A549 (cell line): ENCODE measurements around the gene RMND5B. TPM values are rescaled to one million over a fixed set of nuclear protein-coding genes. Genes with fewer than 3 reads are reported as not detected.
"Not testable (repeated sequence)": the region's sequence is repeated elsewhere in the genome, so short reads cannot be mapped to it uniquely, and the experiment has no call there.

ENCODE experiments used
- ATAC-seq, 2 experiments: fragments of 200-7000 bp in 1 of 2; fragments of >200 bp in 1 of 2; cut with Nextera tagmentation in 1 of 2; cut with Tn5 transposase in 1 of 2; 3 replicates each; pipeline versions ENCODE4 v1.8.0 to v1.9.1; 2018 to 2020; ENCODE audit warnings: mild to moderate bottlenecking in 1 of 2, moderate library complexity in 1 of 2
- CTCF ChIA-PET: fragments of 300-600 bp; sonication (Branson Sonifier 250); formaldehyde crosslinking; extraction: SDS; loops from one replicate; lab custom pipeline; 2021; ENCODE audit warnings: antibody characterized with exemption, inconsistent platforms; lab: Yijun Ruan, JAX
- POLR2A ChIA-PET: fragments of 350-600 bp; formaldehyde crosslinking; extraction: SDS; loops from one replicate; lab custom pipeline; 2021; ENCODE audit warnings: antibody characterized with exemption, inconsistent platforms; lab: Yijun Ruan, JAX
- DNase-seq, 2 experiments: peaks; one replicate each; pipeline versions ENCODE4 v3.0.0 to v3.0.0-alpha.2; 2011 to 2016; ENCODE audit warnings: low read depth in 1 of 2, low spot score in 1 of 2
- FAIRE-seq: peaks from 2 replicates; lab custom pipeline; 2011; peaks lifted over from hg19 to GRCh38; lab: Jason Lieb, UNC
- H3K27ac ChIP-seq, 2 experiments: fragments of >200 bp; sonication (Bioruptor Twin); formaldehyde crosslinking; 3 replicates each; pipeline ENCODE4 v1.5.1; 2016 to 2017
- H3K4me1 ChIP-seq: fragments of >200 bp; sonication (Bioruptor Twin); formaldehyde crosslinking; 3 replicates; pipeline ENCODE4 v1.6.1; 2016
- H3K4me2 ChIP-seq: fragments of >200 bp; sonication (Bioruptor Twin); formaldehyde crosslinking; 3 replicates; pipeline ENCODE4 v1.6.1; 2016
- H3K4me3 ChIP-seq: fragments of >200 bp; sonication (Bioruptor Twin); formaldehyde crosslinking; 3 replicates; pipeline ENCODE4 v1.5.1; 2016
- H3K9me3 ChIP-seq: fragments of >200 bp; sonication (Bioruptor Twin); formaldehyde crosslinking; 3 replicates; pipeline ENCODE4 v1.6.1; 2016
- CBX2 ChIP-seq: fragments of 200-600 bp; sonication (generic); IDR thresholded peaks from 2 replicates; pipeline ENCODE4 v1.6.1; 2016; ENCODE audit warnings: low read depth, mild to moderate bottlenecking, borderline replicate concordance
- CHD4 ChIP-seq: fragments of 200-600 bp; sonication (generic); IDR thresholded peaks from 2 replicates; pipeline ENCODE4 v1.6.1; 2016; ENCODE audit warnings: antibody characterized with exemption, mild to moderate bottlenecking, borderline replicate concordance
- E2F6 ChIP-seq: IDR thresholded peaks from 2 replicates; pipeline ENCODE4 v1.6.1; 2012; ENCODE audit warnings: low read depth, borderline replicate concordance
- EP300 ChIP-seq, 2 experiments: fragments of >200 bp; sonication (Bioruptor Twin); formaldehyde crosslinking; IDR thresholded peaks; 2 replicates in 1 of 2; 3 replicates in 1 of 2; pipeline ENCODE4 v1.6.1; 2016 to 2017
- ESRRA ChIP-seq: fragments of 150-350 bp; IDR thresholded peaks from 2 replicates; pipeline ENCODE4 v1.6.1; 2014; ENCODE audit warnings: mild to moderate bottlenecking, low read length, borderline replicate concordance
- GATA3 ChIP-seq: IDR thresholded peaks from 2 replicates; pipeline ENCODE4 v1.6.1; 2012; ENCODE audit warnings: borderline replicate concordance
- HES2 ChIP-seq: fragments of >200 bp; sonication (Bioruptor Twin); formaldehyde crosslinking; IDR thresholded peaks from 2 replicates; pipeline ENCODE4 v1.6.1; 2016
- HEYL ChIP-seq: fragments of 250-450 bp; sonication (Bioruptor Pico); IDR thresholded peaks from 2 replicates; pipeline ENCODE4 v1.8.0; 2021; ENCODE audit warnings: mild to moderate bottlenecking, moderate library complexity
- HOXB13 ChIP-seq: fragments of 250-450 bp; sonication (Bioruptor Pico); IDR thresholded peaks from 2 replicates; pipeline ENCODE4 v1.5.0; 2020; ENCODE audit warnings: low read depth, mild to moderate bottlenecking, moderate library complexity
- HOXB5 ChIP-seq: fragments of 250-450 bp; sonication (Bioruptor Pico); IDR thresholded peaks from 2 replicates; pipeline ENCODE4 v1.5.0; 2020; ENCODE audit warnings: mild to moderate bottlenecking, moderate library complexity
- JUN ChIP-seq, 2 experiments: fragments of >200 bp; sonication (Bioruptor Twin); formaldehyde crosslinking; IDR thresholded peaks; 2 replicates in 1 of 2; 3 replicates in 1 of 2; pipeline ENCODE4 v1.6.1; 2016 to 2017
- JUNB ChIP-seq: fragments of >200 bp; sonication (Bioruptor Twin); formaldehyde crosslinking; IDR thresholded peaks from 2 replicates; pipeline ENCODE4 v1.6.1; 2016
- KDM1A ChIP-seq: fragments of 200-600 bp; sonication (generic); IDR thresholded peaks from 2 replicates; pipeline ENCODE4 v1.6.1; 2016; ENCODE audit warnings: low read depth, mild to moderate bottlenecking
- MYC ChIP-seq: IDR thresholded peaks from 2 replicates; pipeline ENCODE4 v1.6.1; 2012; ENCODE audit warnings: mild to moderate bottlenecking, inconsistent platforms, low read length, improper control_type of control experiment, borderline replicate concordance
- NFE2L2 ChIP-seq: fragments of 150-350 bp; conservative IDR thresholded peaks from 2 replicates; pipeline ENCODE4 v1.6.1; 2014; ENCODE audit warnings: low read length
- PHF8 ChIP-seq: fragments of 200-600 bp; sonication (generic); IDR thresholded peaks from 2 replicates; pipeline ENCODE4 v1.6.1; 2016; ENCODE audit warnings: low read depth, mild to moderate bottlenecking, antibody characterized with exemption, moderate library complexity, borderline replicate concordance
- POLR2A ChIP-seq: IDR thresholded peaks from 2 replicates; pipeline ENCODE4 v1.6.1; 2012; ENCODE audit warnings: mild to moderate bottlenecking, low read length
- RARB ChIP-seq: fragments of 250-450 bp; sonication (Bioruptor Pico); IDR thresholded peaks from 2 replicates; pipeline ENCODE4 v1.8.0; 2021; ENCODE audit warnings: mild to moderate bottlenecking, moderate library complexity
- REST ChIP-seq: fragments of 200-600 bp; sonication (generic); IDR thresholded peaks from 2 replicates; pipeline ENCODE4 v1.6.1; 2016; ENCODE audit warnings: antibody characterized with exemption, mild to moderate bottlenecking, moderate library complexity
- SMC3 ChIP-seq: fragments of >200 bp; sonication (Bioruptor Twin); formaldehyde crosslinking; IDR thresholded peaks from 3 replicates; pipeline ENCODE4 v1.6.1; 2018; ENCODE audit warnings: inconsistent platforms
- SREBF2 ChIP-seq: fragments of 450-650 bp; IDR thresholded peaks from 2 replicates; pipeline ENCODE4 v1.6.1; 2014; ENCODE audit warnings: mild to moderate bottlenecking, moderate library complexity
- ZFP36 ChIP-seq: fragments of 450-650 bp; IDR thresholded peaks from 2 replicates; pipeline ENCODE4 v1.6.1; 2014; ENCODE audit warnings: borderline replicate concordance; ENCODE audit not compliant: partially characterized antibody
- WGBS: methylation state at CpG from one replicate; pipeline ENCODE4 v1.1.6; 2017; ENCODE audit errors: missing lambda C conversion rate; 5-methylcytosine and 5-hydroxymethylcytosine counted together
- polyA plus RNA-seq, 4 experiments: library from polyadenylated mRNA; depleted of rRNA in 3 of 4; stranded (reverse); fragments of >200 nt; fragmentation: RNase III in 1 of 4; extraction: RNeasy Plus Mini Kit Qiagen cat#74134 plus additional on column Dnase treatment in 1 of 4; gene quantifications; 2 replicates in 3 of 4; 3 replicates in 1 of 4; pipeline ENCODE4 v1.2.3, GENCODE V29; 2011 to 2017
- TF ChIP-seq, protein P1 (sequence below): IDR thresholded peaks from 2 replicates; pipeline ENCODE4 v1.6.1; 2012
- TF ChIP-seq, protein P2 (sequence below): IDR thresholded peaks from 2 replicates; pipeline ENCODE4 v1.6.1; 2012
- TF ChIP-seq, protein P3 (sequence below): fragments of 450-650 bp; IDR thresholded peaks from 2 replicates; pipeline ENCODE4 v1.6.1; 2014; ENCODE audit warnings: antibody characterized with exemption

Gene RMND5B
- polyA plus RNA-seq, 2 of the 4 experiments (the other 2 are of a cell fraction), result 20.2 to 30.3 TPM

DNA sequence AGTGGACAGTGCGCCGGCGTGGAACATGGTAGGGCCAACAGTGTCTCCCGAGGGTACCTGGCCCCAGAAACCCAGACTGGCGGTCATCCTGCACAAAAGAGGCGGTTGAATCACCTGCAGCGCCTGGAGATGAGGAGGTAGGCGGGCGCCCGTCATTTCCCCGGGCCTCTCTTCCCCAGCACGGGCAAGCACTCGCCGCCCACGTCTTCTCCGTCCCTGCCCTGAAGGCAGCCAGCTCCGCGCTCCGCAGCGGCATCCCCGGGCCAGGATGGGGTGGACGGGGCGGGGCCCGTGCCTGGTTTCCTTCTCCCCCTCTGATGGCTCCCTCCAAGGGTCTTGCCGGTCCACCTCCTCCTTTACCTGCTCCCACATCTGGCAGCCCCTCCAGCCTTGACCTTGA is 44.5 kb upstream of the RMND5B start:
- DNase-seq (no peak), ATAC-seq (no peak), FAIRE-seq (no peak)
- peaks cover 5% of the 10 kb centered on the region for H3K9me3 ChIP-seq
- no peaks in the 10 kb centered on the region for H3K4me1 ChIP-seq
- H3K27ac ChIP-seq, result no peak overlapping the region
- TF ChIP-seq, protein P1, sequence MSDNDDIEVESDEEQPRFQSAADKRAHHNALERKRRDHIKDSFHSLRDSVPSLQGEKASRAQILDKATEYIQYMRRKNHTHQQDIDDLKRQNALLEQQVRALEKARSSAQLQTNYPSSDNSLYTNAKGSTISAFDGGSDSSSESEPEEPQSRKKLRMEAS, result no peak
- TF ChIP-seq NFE2L2 (no peak), JUN (IDR thresholded peaks at IDR 0.05) (no peak), HES2 (no peak), EP300 (IDR thresholded peaks at IDR 0.05) (no peak), SREBF2 (no peak), E2F6 (no peak), CHD4 (no peak), SMC3 (no peak), PHF8 (no peak), POLR2A (no peak), REST (no peak), MYC (no peak), HOXB13 (CRISPR knock-in tag) (no peak), ESRRA (no peak), GATA3 (no peak), CBX2 (no peak)
- no peak overlapping the region for H3K4me3 ChIP-seq
- CTCF ChIA-PET, result no interaction called here
- POLR2A ChIA-PET, result no interaction called here
- WGBS, result 76% methylated on average over 25 of the region's 25 CpGs
- no peak overlapping the region for H3K4me2 ChIP-seq

DNA sequence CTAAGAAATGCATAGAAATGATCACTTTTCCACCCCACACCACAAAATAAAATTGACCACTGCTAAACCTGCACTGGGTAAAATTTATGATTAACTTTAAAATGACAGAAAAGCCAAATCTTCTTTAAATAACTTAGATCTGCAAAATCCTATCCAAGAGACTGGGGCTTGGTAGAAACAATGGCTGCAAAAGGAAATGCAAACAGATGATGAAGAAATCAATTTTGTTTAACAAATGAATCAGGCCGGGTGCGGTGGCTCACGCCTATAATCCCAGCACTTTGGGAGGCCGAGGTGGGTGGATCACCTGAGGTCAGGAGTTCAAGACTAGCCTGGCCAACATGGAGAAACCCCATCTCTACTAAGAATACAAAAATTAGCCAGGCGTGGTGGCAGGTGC is 43.6 kb upstream of the RMND5B start:
- H3K4me3 ChIP-seq, H3K27ac ChIP-seq, FAIRE-seq, POLR2A ChIA-PET, ATAC-seq, DNase-seq, H3K4me1 ChIP-seq, H3K4me2 ChIP-seq: not testable (repeated sequence)
- CTCF ChIA-PET, result interaction anchor here (0.6 kb wide), 1 partner anchor 47 kb away, joined by 3 read pairs; no protein-coding TSS in a partner anchor
- whole genome bisulfite sequencing, result 39% methylated on average over 5 of the region's 5 CpGs
- H3K9me3 ChIP-seq, result peaks cover 12% of the 10 kb centered on the region

GRCh38 chr5:178090856-178091255 is 40.0 kb upstream of the RMND5B start:
- ChIA-PET CTCF (interaction anchor here (1.1 to 3.5 kb wide), 4 partner anchors 15 to 29 kb away, joined by 3 to 22 read pairs (median 10); no protein-coding TSS in a partner anchor), POLR2A (no interaction called here)
- TF ChIP-seq, protein P2, sequence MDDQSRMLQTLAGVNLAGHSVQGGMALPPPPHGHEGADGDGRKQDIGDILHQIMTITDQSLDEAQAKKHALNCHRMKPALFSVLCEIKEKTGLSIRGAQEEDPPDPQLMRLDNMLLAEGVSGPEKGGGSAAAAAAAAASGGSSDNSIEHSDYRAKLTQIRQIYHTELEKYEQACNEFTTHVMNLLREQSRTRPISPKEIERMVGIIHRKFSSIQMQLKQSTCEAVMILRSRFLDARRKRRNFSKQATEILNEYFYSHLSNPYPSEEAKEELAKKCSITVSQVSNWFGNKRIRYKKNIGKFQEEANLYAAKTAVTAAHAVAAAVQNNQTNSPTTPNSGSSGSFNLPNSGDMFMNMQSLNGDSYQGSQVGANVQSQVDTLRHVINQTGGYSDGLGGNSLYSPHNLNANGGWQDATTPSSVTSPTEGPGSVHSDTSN, result no peak
- no peak for TF ChIP-seq JUNB
- TF ChIP-seq ZFP36, result no peak
- TF ChIP-seq HEYL (CRISPR knock-in tag), result no peak
- TF ChIP-seq, protein P3, sequence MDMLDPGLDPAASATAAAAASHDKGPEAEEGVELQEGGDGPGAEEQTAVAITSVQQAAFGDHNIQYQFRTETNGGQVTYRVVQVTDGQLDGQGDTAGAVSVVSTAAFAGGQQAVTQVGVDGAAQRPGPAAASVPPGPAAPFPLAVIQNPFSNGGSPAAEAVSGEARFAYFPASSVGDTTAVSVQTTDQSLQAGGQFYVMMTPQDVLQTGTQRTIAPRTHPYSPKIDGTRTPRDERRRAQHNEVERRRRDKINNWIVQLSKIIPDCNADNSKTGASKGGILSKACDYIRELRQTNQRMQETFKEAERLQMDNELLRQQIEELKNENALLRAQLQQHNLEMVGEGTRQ, result no peak
- no peak for TF ChIP-seq POLR2A
- TF ChIP-seq HOXB13 (CRISPR knock-in tag), result no peak
- no peak for TF ChIP-seq JUN (IDR thresholded peaks at IDR 0.05)
- no peak for TF ChIP-seq HOXB5 (CRISPR knock-in tag)
- TF ChIP-seq RARB (CRISPR knock-in tag), result no peak
- no peak for TF ChIP-seq KDM1A
- TF ChIP-seq CBX2, result no peak
- no peak for TF ChIP-seq REST
- no peaks in the 10 kb centered on the region for H3K4me1 ChIP-seq
- DNase-seq, result no peak
- no peak overlapping the region for H3K4me2 ChIP-seq
- WGBS, result 64% methylated on average over 6 of the region's 6 CpGs
- no peak overlapping the region for H3K27ac ChIP-seq
- H3K4me3 ChIP-seq, result no peak overlapping the region
- peaks cover 18% of the 10 kb centered on the region for H3K9me3 ChIP-seq
- no peak for ATAC-seq
- no peak for FAIRE-seq
